Activated CD4-positive, alpha-beta T cell treated with anti-CD3 and anti-CD28 coated beads, Interleukin-2, amount 50 U/mL, for 16 hours (primary cell): ENCODE measurements around the gene HPS6.

ENCODE experiments used
- DNase-seq: peaks from one replicate; pipeline ENCODE4 v3.0.0-alpha.2; 2020

The HPS6 gene

DNA sequence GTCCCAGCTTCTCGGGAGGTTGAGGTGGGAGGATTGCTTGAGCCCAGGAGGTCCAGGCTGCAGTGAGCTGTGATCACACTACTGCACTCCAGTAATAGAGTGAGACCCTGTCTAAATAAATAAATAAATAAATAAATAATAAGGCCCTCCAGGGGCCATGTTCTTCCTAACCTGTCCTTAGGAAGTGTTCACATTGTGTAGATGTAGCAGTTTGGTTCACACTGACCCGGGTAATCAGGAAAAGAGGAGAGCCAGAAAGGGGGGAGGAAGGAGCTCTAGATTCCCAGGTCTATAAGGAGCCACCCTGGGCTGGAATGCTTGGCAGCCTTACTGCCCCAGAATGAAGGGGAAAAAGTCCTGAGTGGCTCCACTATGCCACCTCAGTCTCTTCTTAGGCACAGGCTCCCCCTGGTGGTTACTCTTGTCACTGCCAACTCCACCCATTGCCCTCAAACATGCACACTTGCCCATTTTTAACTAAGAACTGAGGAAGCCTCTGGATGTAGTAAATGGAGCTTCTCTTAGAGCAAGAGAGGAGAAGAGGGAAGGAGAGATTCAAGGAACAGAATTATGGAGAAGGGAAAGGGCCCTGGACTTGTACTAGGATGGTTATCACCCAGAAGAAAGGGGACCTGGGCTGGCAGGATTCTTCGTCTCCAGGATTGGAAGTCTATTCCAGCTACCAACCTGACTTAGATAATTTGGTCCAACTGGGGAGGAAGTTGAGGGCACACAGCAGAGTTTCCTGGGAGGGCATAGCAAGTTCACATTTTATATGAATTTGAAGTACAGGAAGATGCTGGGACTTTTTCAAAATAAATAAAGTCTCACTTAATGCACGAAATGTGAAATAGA, 7.8 kb downstream of the HPS6 start:
- peak; percentile 82 for DNase-seq

GRCh38 chr10:102083541-102083940, 18.4 kb downstream of the HPS6 start:
- no peak for DNase-seq

GRCh38 chr10:102085336-102085735, 20.2 kb downstream of the HPS6 start:
- DNase-seq = no peak

DNA sequence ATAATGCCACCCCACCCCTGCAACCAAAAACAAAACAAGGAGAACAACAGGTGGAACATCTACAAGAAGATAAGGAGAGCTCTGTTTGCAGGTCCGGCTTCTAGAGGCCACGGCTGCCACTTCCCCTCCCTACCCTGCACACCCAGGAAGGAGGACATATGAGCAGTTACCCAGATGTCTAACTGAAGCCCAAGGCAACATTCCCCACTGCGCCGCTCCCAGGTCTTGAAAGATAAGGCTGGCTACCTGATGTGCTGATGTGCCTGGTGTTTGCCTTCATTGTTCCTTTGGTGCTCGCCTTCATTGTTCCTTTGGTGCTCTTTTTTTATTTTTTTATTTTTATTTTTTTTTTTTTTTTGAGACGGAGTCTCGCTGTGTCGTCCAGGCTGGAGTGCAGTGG, 21.0 kb downstream of the HPS6 start:
- DNase-seq = no peak

DNA sequence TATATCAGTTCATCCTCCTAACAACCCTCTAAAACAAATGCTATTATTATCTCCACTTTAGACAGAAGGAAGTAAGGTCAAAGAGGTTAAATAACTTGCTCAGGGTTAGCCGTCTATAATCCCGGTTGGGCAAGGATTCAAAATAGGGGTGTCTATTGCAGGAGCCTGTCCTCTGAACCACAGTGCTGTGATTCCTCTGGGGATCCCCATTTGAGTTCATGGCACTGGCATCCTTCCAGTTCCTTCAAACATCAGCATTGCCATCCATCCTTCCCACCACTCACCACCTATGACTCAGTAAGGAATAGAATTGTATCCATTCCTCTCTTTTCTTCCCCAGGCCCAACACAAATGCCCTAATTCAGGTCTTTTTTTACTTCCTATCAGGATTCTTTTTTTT, 25.6 kb downstream of the HPS6 start:
- no peak for DNase-seq

DNA sequence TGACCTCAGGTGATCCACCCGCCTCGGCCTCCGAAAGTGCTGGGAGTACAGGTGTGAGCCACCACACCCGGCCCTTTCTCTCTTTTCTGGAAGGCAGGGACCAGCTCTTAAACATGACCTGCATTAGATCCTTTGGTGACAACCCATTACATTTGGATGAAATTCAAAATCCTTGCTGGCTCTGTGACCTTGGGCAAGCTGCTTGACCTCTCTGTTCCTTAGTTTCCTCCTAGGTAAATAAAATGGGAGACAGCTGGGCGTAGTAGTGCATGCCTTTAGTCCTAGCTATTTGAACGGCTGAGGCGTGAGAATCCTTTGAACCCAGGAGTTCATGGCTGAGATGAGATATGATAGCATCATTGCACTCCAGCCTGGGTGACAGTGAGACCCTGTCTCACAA, 31.3 kb downstream of the HPS6 start:
- no peak for DNase-seq

GRCh38 chr10:102101152-102101551, 36.0 kb downstream of the HPS6 start:
- DNase-seq = no peak

- no peak for DNase-seq
Measured at GRCh38 chr10:102102421-102102820, 37.3 kb downstream of the HPS6 start.

DNA sequence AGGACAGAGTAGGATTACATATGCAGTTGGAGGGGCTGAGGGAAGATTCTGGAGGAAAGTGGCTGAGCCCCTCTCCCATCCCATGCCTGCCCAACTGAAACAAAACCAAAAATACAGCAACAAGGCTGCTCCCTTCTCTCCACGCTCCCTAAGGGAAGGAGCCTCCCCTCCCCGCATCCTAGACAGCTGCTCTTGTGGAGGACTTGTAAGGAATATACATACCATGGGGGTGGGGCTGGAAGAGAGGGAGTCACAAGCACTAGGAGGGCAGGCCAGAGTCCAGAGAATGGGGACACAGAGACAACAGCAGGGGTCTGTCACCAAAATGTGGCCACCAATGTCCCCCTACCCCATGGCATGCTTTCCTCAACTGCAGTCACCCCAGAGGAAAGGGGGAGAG, 41.8 kb downstream of the HPS6 start:
- no peak for DNase-seq

GRCh38 chr10:102109166-102110116, 44.3 kb downstream of the HPS6 start:
- no peak for DNase-seq

DNA sequence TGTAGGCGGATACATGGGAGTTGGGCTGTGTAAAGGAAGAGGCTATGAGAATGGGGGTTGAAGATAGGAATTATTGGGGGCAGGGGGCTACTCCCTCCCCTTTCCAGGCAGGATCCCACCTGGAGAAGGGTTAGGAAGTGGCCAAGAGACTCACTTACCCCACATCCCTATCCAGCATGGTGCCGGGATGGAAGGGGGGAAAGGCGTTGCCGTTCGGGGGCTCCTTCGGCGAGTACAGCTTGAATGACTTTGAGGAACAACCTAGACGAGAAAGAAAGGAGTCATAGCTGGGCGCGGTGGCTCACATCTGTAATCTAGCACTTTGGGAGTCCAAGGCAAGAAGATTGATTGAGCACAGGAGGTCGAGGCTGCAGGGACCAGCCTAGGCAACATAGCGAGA, 46.1 kb downstream of the HPS6 start:
- no peak for DNase-seq

DNA sequence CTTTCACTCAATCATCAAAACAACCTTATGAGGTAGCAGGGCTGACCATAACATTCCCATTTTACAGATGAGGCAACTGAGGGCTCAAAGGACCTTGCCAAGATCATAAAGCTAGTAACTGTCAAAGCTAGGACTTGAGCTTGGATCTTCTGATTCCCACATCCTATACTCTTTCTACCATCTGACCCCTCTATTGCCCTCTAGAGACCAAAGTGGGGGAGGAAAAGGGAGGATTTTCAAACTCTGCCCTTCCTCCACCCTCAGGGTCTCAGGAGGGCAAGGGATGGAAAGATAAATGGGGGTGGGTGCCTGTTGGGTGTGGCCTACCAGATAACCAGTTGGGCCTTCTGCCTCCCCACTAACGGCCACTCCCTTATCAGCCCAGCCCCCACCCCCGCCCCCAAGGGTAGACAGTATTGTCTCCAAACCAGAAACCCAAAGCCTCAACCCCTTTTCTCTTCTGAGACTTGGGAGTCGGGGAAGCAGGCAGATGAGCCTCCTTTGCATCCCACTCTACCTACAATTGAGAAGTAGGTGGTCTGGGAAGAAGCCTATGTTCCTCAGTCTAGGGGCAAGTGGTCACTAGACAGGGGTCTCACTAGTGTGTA, 47.2 kb downstream of the HPS6 start:
- no peak for DNase-seq

DNA sequence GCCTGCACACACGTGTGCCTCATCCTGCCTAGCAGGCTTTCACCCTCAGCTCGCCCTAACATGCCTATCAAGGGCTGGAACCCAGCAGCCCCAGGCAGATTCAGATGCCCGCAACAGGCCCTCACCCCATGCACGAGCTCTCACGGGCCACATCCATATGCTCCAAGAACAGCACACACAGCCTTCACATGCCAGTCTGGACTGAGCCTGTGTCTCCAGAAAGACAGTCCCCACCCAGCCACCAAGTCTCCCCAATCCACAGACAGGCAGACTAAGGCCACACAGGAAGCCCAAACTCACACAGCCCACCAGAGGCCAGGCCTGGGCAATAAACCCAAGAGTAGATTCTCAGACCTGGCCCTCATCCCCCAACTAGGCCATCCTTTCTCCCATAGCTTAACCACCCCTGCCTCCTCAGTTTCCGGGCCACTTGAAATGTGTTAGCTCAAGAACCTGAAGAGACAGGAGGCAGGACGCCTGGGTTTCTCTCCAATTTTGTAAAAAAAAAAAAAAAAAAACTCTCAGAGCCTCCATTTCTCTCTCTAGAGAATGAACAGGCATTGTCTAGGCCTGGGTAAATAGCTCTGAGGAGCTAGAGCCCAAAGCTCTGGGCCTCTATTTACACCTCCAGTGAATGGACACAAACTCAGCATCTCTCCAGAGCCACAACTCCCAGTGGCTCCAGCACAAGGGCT, 48.3 kb downstream of the HPS6 start:
- peak; percentile 35 for DNase-seq

- no peak for DNase-seq
Measured at GRCh38 chr10:102113956-102114857, 49.1 kb downstream of the HPS6 start.

DNA sequence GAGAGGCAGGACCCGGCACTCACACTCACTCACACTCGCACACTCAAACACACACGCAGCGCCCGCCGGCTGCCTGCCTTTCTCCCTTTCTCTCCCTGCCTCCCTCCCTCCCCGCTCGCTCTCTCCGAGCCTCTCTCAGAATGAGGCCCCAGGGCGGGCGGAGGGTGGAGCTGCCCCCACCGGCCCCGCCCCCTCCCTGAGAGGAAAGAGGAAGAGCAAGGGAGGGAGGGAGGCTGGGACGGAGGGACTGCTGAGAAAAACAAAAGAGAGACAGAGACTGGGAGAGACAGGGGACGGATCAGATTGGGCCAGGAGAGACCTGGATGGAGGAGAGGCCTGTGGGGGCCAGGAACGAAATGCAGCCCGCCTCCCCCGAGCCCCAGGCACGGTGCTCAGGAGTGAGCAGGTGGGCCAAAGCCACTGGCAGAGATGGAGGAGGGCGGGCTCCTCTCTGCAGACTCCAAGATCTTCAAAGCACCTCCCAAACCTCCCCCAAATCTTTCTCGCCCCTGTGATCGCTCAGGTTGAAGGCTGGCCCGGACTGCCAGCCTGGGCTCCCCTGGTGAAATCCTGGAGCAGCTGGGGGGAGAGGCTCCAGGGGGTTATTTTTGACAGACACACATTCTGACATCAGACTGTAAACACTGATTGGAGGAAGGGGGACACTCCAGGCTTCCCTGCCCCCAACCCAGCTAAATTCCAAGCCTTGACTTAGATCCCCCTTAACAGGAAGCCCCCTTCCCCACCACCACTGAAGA, 49.9 kb downstream of the HPS6 start:
- DNase-seq = peak; percentile 91

GRCh38 chr10:102115775-102116174, 50.6 kb downstream of the HPS6 start:
- DNase-seq = peak; percentile 33

- no peak for DNase-seq
Measured at GRCh38 chr10:102116656-102117055, 51.5 kb downstream of the HPS6 start.
